GM18858 (cell line): ENCODE data around the gene MACF1.
"Not testable (repeated sequence)": the region's sequence is repeated elsewhere in the genome, so short reads cannot be mapped to it uniquely, and the experiment has no call there.

ENCODE experiments used
- ATAC-seq: cut with Tn5 transposase; IDR thresholded peaks from one replicate; pipeline ENCODE4 v1.9.1; 2021; ENCODE audit not compliant: unreplicated experiment

Gene MACF1

GRCh38 chr1:39204441-39205081 lies at the start of gene MACF1:
Gene MACF1 (plus strand): TSS chr1:39204695. CDS start chr1:39205023, 328 bp downstream.
- ATAC-seq: no peak

GRCh38 chr1:39157304-39157703 lies 47.2 kb upstream of the MACF1 start:
- no peak for ATAC-seq

GRCh38 chr1:39158327-39159086 lies 46.0 kb upstream of the MACF1 start:
- no peak for ATAC-seq

GRCh38 chr1:39159224-39160036 lies 45.1 kb upstream of the MACF1 start:
- ATAC-seq: no peak

GRCh38 chr1:39160703-39161102 lies 43.8 kb upstream of the MACF1 start:
- no peak for ATAC-seq

GRCh38 chr1:39161811-39162210 lies 42.7 kb upstream of the MACF1 start:
- not testable (repeated sequence) for ATAC-seq

GRCh38 chr1:39163469-39163868 lies 41.0 kb upstream of the MACF1 start:
- ATAC-seq: no peak

GRCh38 chr1:39164256-39164655 lies 40.2 kb upstream of the MACF1 start:
- no peak for ATAC-seq

- ATAC-seq: no peak
Measured at GRCh38 chr1:39165049-39165448, 39.4 kb upstream of the MACF1 start.

GRCh38 chr1:39165488-39165887 lies 39.0 kb upstream of the MACF1 start:
- ATAC-seq: no peak

GRCh38 chr1:39167632-39168209 lies 36.8 kb upstream of the MACF1 start:
- ATAC-seq: no peak

- no peak for ATAC-seq
Measured at GRCh38 chr1:39168301-39169080, 36.0 kb upstream of the MACF1 start.

GRCh38 chr1:39170731-39171667 lies 33.5 kb upstream of the MACF1 start:
- no peak for ATAC-seq

GRCh38 chr1:39173119-39173994 lies 31.1 kb upstream of the MACF1 start:
- no peak for ATAC-seq

GRCh38 chr1:39173995-39174380 lies 30.5 kb upstream of the MACF1 start:
- no peak for ATAC-seq

GRCh38 chr1:39174390-39175081 lies 30.0 kb upstream of the MACF1 start:
- no peak for ATAC-seq

GRCh38 chr1:39177706-39178105 lies 26.8 kb upstream of the MACF1 start:
- no peak for ATAC-seq
